KOPT-K1 (cell line): ENCODE measurements around the gene ADGRA3.
"Not testable (repeated sequence)": the region's sequence is repeated elsewhere in the genome, so short reads cannot be mapped to it uniquely, and the experiment has no call there.

Experiments used
- H3K27ac ChIP-seq: fragments of 200-600 bp; sonication (generic); 2 replicates; pipeline ENCODE4 v1.5.1; 2016; ENCODE audit warnings: antibody characterized with exemption, mild to moderate bottlenecking, low read depth, low read length; ENCODE audit not compliant: poor library complexity, severe bottlenecking
- H3K36me3 ChIP-seq: fragments of 200-600 bp; sonication (generic); 2 replicates; pipeline ENCODE4 v1.5.1; 2017; ENCODE audit warnings: antibody characterized with exemption, mild to moderate bottlenecking, low read length, moderate library complexity; ENCODE audit not compliant: insufficient read depth
- H3K9me3 ChIP-seq: fragments of 200-600 bp; sonication (generic); 2 replicates; pipeline ENCODE4 v1.5.1; 2017; ENCODE audit warnings: antibody characterized with exemption, low read length, mild to moderate bottlenecking; ENCODE audit not compliant: insufficient read depth, poor library complexity, severe bottlenecking

ADGRA3 gene

DNA sequence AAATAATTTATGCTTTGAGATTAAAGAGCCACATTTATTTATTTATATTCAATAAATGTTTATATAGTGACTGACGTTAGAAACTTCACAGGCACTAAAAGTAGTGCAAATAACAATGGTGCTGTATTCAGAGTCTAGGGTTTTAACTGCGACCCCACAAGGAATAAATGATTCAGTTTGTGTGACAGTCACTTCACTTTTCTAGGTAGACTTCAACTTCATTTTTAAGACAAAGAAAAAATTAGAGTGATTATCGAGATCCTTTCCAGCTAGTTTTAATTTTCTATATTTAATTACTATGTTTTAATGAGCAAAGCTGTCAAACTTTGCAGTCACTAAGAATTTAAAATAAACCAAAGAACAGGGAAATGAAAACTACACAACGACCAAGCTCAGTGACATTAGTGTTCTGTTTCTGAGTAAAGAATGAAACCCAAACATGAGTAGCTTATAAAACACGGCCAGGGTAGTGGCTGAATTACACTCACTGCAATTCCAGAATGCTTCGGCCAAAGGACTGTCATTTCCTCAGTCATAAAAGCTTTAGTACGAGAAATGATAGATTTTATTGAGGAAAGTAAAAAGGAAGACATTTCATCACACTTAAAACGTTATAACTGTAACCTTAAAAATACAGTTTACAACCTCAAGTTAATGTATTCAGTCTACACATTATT is 38.6 kb downstream of the ADGRA3 start:
- H3K36me3 ChIP-seq, result peaks cover under 1% of the 10 kb centered on the region; the same call in 1 of the 2 replicates
- H3K9me3 ChIP-seq, result no peaks in the 10 kb centered on the region
- H3K27ac ChIP-seq, result no peak overlapping the region

GRCh38 chr4:22476011-22476410 is 39.9 kb downstream of the ADGRA3 start:
- peaks cover 7% of the 10 kb centered on the region; the same call in 1 of the 2 replicates for H3K36me3 ChIP-seq
- no peak overlapping the region for H3K27ac ChIP-seq
- H3K9me3 ChIP-seq, result no peaks in the 10 kb centered on the region

DNA sequence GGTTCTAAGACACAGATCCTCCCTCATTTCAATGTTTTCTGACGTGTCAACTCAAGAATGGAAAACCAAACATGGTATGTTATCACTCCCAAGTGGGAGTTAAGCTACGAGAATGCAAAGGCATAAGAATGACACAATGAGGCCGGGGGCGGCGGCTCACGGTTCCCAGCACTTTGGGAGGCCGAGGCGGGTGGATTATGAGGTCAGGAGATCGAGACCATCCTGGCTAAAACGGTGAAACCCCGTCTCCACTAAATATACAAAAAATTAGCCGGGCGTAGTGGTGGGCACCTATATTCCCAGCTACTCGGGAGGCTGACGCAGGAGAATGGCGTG is 40.6 kb downstream of the ADGRA3 start:
- H3K36me3 ChIP-seq, result peaks cover 12% of the 10 kb centered on the region; the same call in 1 of the 2 replicates
- H3K9me3 ChIP-seq, H3K27ac ChIP-seq: not testable (repeated sequence)

DNA sequence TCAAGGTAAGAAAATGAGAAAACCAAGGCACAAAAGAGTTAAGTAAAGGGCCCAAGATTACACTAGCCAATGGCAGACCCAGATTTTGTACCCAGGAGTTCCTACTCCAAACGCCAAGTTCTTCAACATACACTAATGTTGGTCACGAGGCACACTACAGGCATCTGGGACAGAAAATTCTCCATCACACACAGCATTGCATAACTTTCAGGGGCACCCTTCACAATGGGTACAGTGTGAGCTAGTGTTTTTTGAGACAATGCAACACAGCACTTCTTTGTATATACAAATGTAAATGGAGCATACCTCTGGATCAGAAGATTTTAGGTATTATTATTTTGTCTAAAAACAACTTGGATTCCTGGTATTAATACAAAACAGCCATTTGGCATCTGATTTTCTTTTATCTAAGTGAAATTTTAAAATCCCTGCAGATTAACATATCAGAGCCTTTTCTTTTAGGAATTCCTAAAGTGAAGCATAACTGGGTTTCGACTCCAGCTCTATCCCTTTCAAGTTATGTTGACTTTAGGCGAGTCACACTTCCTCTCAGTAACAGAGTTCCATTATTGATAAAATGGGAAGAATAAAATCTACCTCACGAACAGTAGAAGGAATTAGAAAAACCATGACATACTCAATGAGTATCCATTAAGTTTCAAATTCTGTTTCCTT is 41.1 kb downstream of the ADGRA3 start:
- no peak overlapping the region for H3K27ac ChIP-seq

DNA sequence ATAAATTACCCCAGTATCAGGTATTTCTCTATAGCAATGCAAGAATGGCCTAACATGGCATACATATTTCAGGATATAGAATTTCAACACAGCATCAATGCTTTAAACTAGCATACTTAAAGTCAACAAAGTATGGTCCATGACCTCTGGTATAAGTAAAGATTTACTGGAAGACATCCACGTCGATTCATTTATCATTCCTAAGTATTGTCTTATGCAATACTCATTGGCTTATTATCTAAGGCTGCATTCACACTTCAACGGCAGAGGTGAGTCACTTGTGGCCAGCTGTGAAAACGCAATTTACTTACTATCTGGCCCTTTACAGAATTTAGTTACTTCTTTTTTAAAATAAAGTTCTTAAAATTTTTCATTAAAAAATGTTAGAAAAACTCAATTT is 42.6 kb downstream of the ADGRA3 start:
- Histone ChIP-seq H3K36me3 (peaks cover 12% of the 10 kb centered on the region; the same call in 1 of the 2 replicates), H3K27ac (no peak overlapping the region), H3K9me3 (no peaks in the 10 kb centered on the region)

More for the DNA sequence above, 41.1 kb downstream of the ADGRA3 start:
- no peaks in the 10 kb centered on the region for H3K9me3 ChIP-seq
- peaks cover 12% of the 10 kb centered on the region; the same call in 1 of the 2 replicates for H3K36me3 ChIP-seq

GRCh38 chr4:22471999-22472461 is 43.8 kb downstream of the ADGRA3 start:
- H3K27ac ChIP-seq, result no peak overlapping the region
- H3K9me3 ChIP-seq, result no peaks in the 10 kb centered on the region
- peaks cover 12% of the 10 kb centered on the region; the same call in 1 of the 2 replicates for H3K36me3 ChIP-seq

DNA sequence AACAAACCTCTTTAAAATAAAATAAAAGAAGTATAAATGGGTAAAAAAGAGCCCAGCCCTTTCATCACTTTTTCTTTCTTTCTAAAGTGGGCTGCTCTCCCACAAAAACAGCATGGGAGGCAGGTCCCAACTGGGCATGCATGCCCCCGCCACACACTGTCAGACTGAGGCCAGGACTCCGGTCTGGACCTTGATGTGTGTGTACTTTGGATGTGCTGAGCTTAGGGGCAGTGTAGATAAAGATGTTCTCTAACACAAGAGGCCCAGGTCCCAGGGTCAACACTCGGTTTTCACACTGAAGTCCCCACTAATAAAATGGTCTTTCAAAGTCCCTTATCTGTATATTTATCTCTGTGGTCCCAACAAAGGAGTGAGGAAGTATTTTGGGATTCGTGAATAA is 44.4 kb downstream of the ADGRA3 start:
- peaks cover 12% of the 10 kb centered on the region; the same call in 1 of the 2 replicates for H3K36me3 ChIP-seq
- H3K9me3 ChIP-seq, result no peaks in the 10 kb centered on the region
- no peak overlapping the region for H3K27ac ChIP-seq

- Histone ChIP-seq H3K27ac (no peak overlapping the region), H3K9me3 (no peaks in the 10 kb centered on the region), H3K36me3 (peaks cover 5% of the 10 kb centered on the region; the same call in 1 of the 2 replicates)
Measured at GRCh38 chr4:22466581-22466980, 49.3 kb downstream of the ADGRA3 start.

DNA sequence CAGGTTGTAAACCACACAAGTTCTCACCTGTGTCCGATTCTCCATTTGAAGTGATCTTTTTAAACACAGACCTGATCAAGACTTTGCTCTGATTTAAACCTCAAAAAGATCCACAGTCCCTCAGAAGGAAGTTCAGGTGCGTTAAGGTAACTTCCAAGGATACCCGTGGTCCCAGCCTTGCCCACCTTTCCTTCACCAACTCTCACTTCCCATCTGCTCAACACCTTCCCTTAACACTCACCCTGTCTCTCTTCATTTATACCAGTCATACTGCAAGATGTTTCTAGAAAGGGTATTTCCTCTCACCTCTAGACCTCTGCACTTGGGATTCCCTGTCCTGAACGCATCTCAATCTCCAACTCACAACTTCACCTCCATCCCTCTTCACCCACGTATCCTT is 49.9 kb downstream of the ADGRA3 start:
- Histone ChIP-seq H3K9me3 (no peaks in the 10 kb centered on the region), H3K27ac (no peak overlapping the region), H3K36me3 (peaks cover 5% of the 10 kb centered on the region; the same call in 1 of the 2 replicates)

DNA sequence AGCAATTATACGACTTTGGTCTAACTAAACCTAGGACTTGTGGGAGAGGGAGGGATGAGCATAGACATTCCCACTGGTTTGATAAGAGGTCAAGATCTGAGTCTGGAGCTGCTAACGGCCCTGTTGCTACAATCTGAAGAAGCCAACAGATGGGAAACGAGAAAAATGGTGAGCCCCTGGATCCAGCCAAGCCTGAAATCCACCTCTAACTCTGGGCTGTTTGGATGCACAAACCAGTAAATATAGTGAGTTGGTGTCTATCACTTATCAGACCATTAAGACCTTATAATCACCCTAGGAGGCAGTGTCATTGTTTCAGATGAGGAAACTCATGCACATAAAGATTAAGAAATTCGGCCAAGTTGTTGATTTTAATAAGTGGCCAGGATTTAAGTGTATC is 50.5 kb downstream of the ADGRA3 start:
- Histone ChIP-seq H3K27ac (no peak overlapping the region), H3K9me3 (no peaks in the 10 kb centered on the region)

GRCh38 chr4:22463179-22463578 is 52.7 kb downstream of the ADGRA3 start:
- Histone ChIP-seq H3K9me3 (no peaks in the 10 kb centered on the region), H3K36me3 (no peaks in the 10 kb centered on the region), H3K27ac (no peak overlapping the region)

More for the DNA sequence above, 50.5 kb downstream of the ADGRA3 start:
- no peaks in the 10 kb centered on the region for H3K36me3 ChIP-seq

DNA sequence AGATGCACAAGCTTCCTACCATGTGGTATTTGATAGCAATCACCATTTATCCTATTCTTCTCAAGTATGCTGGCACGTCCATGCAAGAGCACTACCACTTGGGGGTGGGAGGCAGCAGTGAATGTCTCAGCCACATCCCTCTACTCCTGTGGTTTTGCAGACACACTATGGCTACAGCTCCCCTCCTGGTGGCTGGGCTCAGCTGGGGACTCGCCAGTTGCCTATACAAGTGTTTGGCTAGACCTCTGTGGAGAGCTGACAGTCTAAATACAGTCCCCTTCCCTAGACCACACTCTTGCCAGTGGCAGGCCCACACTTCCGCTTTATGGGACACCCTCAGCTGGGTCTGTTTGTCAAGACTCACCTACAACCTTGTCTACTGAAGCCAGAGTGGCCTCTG is 53.2 kb downstream of the ADGRA3 start:
- Histone ChIP-seq H3K27ac (no peak overlapping the region), H3K36me3 (no peaks in the 10 kb centered on the region), H3K9me3 (no peaks in the 10 kb centered on the region)

- Histone ChIP-seq H3K36me3 (no peaks in the 10 kb centered on the region), H3K9me3 (no peaks in the 10 kb centered on the region), H3K27ac (no peak overlapping the region)
Measured at GRCh38 chr4:22460266-22460665, 55.6 kb downstream of the ADGRA3 start.

DNA sequence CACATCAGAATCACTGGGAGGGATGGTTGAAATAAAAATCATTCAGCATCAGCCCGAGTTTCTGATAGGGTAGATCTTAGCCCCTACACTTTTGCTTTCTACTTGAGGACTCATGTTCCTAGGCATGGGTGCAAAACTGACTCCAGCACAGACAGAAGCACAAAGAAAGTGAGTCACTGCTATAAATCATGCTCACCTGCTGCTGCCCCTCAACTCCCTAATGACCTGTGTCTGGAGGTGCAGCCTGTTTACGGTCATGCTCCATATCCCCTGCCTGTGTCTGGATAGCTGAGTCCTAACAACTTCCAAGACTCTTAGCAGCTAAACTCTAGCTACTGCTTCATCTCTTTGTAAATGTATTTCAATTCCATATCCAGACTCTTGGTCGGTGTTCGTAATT is 57.8 kb downstream of the ADGRA3 start:
- H3K27ac ChIP-seq, result no peak overlapping the region
- H3K36me3 ChIP-seq, result peaks cover 6% of the 10 kb centered on the region; the same call in 1 of the 2 replicates
- no peaks in the 10 kb centered on the region for H3K9me3 ChIP-seq

DNA sequence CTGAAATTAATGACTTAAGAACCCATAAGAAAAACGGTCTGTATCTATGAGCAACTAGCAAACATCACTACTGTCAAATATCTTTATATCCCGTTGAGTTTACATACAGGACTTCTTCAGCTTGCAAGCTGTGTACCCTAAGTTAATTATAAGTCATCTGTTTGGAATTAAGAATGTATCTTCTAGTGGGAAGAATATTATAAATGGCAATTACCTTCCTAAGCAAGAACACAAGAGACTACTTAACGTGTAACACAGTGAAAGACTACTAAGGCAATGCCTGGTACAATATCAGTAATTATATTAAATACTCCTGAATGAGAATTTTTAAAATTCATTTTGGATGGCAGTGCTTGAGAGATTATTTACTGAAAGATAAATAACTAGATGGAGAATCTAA is 58.5 kb downstream of the ADGRA3 start:
- Histone ChIP-seq H3K9me3 (no peaks in the 10 kb centered on the region), H3K36me3 (peaks cover 6% of the 10 kb centered on the region), H3K27ac (no peak overlapping the region)

GRCh38 chr4:22456291-22456690 is 59.6 kb downstream of the ADGRA3 start:
- no peaks in the 10 kb centered on the region for H3K9me3 ChIP-seq
- no peak overlapping the region for H3K27ac ChIP-seq
- peaks cover 6% of the 10 kb centered on the region for H3K36me3 ChIP-seq
